ENCODE results near the gene CCDC13.

DNA sequence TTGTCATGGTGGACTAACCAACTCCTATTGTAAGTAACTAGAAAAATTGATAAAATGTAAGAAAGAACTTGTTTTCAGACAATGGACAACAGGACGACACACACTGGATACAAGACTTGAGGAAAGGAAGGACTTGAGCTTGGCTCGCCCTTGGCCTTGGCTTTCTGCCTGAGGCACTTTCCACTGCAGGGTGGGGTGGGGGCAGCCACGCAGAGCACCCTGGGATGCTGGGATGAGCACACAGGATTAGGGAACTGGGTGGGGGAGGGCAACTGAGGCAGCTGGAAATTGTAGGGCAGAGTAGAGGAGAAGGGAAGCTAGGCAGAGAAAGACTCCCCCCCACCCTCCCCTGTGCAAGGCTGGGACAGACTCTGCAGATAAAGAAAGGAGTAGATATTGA, 45.0 kb downstream of the CCDC13 start:
- no peak for TF ChIP-seq POLR2AphosphoS5 (IDR thresholded peaks at IDR 0.05; ENCODE audit: low read depth, low read length)
- no peak for TF ChIP-seq ARNT (IDR thresholded peaks at IDR 0.05)
- TF ChIP-seq ZHX1 (CRISPR knock-in tag; IDR thresholded peaks at IDR 0.05; ENCODE audit: low read depth), result no peak
- TF ChIP-seq FLYWCH1 (CRISPR knock-in tag; IDR thresholded peaks at IDR 0.05), result no peak
- no peak for TF ChIP-seq ZFP36L1 (CRISPR knock-in tag; IDR thresholded peaks at IDR 0.05)
- TF ChIP-seq, protein P1, sequence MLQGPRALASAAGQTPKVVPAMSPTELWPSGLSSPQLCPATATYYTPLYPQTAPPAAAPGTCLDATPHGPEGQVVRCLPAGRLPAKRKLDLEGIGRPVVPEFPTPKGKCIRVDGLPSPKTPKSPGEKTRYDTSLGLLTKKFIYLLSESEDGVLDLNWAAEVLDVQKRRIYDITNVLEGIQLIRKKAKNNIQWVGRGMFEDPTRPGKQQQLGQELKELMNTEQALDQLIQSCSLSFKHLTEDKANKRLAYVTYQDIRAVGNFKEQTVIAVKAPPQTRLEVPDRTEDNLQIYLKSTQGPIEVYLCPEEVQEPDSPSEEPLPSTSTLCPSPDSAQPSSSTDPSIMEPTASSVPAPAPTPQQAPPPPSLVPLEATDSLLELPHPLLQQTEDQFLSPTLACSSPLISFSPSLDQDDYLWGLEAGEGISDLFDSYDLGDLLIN (CRISPR knock-in tag; IDR thresholded peaks at IDR 0.05; ENCODE audit: borderline replicate concordance), result no peak
- no peak for TF ChIP-seq ZMAT5 (CRISPR knock-in tag; IDR thresholded peaks at IDR 0.05; ENCODE audit: borderline replicate concordance, low read depth)
- TF ChIP-seq, protein P2, sequence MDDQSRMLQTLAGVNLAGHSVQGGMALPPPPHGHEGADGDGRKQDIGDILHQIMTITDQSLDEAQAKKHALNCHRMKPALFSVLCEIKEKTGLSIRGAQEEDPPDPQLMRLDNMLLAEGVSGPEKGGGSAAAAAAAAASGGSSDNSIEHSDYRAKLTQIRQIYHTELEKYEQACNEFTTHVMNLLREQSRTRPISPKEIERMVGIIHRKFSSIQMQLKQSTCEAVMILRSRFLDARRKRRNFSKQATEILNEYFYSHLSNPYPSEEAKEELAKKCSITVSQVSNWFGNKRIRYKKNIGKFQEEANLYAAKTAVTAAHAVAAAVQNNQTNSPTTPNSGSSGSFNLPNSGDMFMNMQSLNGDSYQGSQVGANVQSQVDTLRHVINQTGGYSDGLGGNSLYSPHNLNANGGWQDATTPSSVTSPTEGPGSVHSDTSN (CRISPR knock-in tag; IDR thresholded peaks at IDR 0.05; ENCODE audit: borderline replicate concordance), result no peak
- TF ChIP-seq PAWR (CRISPR knock-in tag; IDR thresholded peaks at IDR 0.05; ENCODE audit: borderline replicate concordance), result no peak
- TF ChIP-seq IKZF4 (CRISPR knock-in tag; IDR thresholded peaks at IDR 0.05; ENCODE audit: borderline replicate concordance, low read depth, not compliant biosample characterization), result no peak
- no peak for TF ChIP-seq CTCF (CRISPR knock-in tag; IDR thresholded peaks at IDR 0.05)
- TF ChIP-seq ZFX (CRISPR knock-in tag; IDR thresholded peaks at IDR 0.05; ENCODE audit: low read depth), result no peak

Measured in HepG2 (cell line).